SK-N-MC (cell line): ENCODE data around the gene LRP8.

Experiments used
- EZH2 ChIP-seq: fragments of 200-600 bp; sonication (generic); IDR thresholded peaks from one replicate; pipeline ENCODE4 v1.6.1; 2017; ENCODE audit warnings: antibody characterized with exemption
- FOXP2 ChIP-seq: optimal IDR thresholded peaks from 2 replicates; pipeline ENCODE3; 2011; ENCODE audit warnings: mild to moderate bottlenecking, moderate library complexity; ENCODE audit not compliant: insufficient read depth; ENCODE audit errors: extremely low read length, control extremely low read depth
- POLR2AphosphoS5 ChIP-seq: IDR thresholded peaks from 2 replicates; pipeline ENCODE4 v1.6.1; 2012; ENCODE audit warnings: mild to moderate bottlenecking, low read depth, low read length, borderline replicate concordance

DNA sequence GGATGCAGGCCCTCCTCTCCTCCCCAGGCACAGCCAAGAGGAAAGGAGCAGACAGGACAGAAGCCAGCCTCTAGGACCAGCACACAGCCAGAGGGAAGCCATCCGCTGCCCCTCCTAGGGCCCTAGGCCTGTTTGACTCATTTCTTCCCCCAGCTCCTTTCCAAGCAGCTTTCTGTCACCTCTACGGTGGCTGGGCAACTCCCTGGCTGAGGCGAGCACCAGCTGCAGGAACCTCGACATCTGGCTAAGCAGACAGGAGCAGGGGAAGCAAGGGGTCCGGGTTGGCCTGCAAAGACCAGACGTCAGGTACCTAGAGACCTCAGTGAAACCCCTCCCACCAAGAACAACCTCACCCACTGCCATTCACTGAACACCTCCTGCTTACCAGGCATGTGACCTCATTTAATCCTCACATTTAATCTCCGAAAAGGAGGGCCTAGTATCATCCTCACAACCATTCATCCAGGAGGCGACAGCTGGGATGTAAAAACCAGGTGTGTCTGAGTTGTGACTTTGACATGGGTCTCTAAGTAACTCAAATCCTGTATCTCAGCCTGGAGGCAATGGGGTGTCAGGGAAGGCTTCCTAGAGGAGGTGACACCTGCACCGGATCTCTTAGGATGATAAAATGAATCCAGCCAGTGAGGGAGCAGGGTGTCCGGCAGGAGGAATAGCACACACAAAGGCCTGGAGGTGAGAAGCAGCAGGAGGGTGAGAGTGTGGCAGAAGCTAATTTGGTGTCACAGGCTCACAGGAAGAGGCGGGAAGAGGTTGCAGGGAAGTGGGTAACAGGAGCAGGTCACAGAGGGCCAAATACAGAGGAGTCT, 5.9 kb downstream of the LRP8 start:
- TF ChIP-seq EZH2 (no peak), POLR2AphosphoS5 (no peak), FOXP2 (no peak)
